Measurements from ENCODE around the gene IGLL1.
"Not testable (repeated sequence)": the region's sequence is repeated elsewhere in the genome, so short reads cannot be mapped to it uniquely, and the experiment has no call there.

IGLL1 gene

GRCh38 chr22:23579870-23580575, at the start of gene IGLL1:
IGLL1 (minus strand) TSS chr22:23580290; CDS start chr22:23580190, 100 bp downstream.
- no peak for DNase-seq (ENCODE audit: low read depth, low spot score)

DNA sequence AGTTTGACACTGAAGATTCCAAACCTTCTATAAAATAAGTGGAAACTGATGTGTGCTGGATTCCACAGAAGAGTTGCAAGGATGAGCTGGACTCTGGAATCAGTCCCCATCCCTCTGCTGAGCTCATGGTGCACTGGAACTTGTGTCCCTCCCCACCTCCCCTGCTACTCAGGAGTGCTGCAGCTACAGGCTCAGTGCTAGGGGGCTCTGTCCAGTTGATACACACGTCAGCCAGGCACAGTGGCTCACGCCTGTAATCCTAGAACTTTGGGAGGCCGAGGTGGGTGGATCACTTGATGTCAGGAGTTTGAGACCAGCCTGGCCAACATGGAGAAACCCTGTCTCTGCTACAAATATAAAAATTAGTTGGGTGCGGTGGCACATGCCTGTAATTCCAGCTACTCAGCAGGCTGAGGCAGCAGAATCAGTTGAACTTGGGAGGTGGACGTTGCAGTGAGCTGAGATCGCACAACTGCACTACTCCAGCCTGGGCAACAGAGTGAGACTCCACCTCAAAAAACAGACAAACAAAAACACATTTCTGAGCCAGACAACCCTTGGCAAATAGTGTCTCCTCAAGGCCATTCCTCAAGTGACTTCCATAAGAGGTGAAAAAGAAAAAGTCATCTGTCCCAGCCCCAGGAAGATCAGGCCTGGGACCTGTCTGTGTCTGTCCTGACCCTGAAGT, 48.1 kb upstream of the IGLL1 start:
- not testable (repeated sequence) for DNase-seq (ENCODE audit: low read depth, low spot score)

GRCh38 chr22:23627401-23628055, 47.4 kb upstream of the IGLL1 start:
- DNase-seq (ENCODE audit: low read depth, low spot score) = peak; percentile 58

DNA sequence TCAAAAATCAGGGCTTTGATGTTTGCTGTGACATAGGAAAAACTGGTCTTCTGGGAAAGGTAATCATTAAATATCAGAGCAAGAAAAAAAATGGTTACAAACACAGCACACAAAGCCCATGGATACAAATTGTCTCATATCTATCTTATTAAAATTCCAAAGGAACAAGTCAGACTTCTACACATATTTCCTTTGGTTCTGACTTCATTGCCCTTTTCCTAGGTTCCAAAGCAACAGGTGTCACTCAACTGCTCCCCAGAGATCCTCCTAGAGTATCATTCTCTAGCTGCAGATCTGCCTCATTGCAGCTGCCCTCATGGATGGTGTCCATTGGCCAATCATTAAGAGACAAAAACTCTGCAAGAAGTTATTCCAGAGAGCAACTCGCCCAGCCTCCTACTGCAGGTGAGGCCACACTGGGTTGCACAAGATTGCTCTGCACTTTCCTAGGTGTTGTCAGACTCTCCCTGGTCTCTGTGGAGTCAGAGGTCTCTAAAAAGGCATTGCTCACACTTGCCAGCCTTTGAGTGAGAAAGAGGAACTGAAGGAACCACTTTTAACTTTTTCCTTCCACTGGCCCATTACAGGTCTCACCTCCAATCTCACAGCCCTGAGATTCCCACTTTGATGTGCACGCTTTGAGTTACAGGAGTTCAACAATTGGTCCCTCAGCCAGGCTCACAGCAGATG, 46.3 kb upstream of the IGLL1 start:
- DNase-seq (ENCODE audit: low read depth, low spot score) = no peak

DNA sequence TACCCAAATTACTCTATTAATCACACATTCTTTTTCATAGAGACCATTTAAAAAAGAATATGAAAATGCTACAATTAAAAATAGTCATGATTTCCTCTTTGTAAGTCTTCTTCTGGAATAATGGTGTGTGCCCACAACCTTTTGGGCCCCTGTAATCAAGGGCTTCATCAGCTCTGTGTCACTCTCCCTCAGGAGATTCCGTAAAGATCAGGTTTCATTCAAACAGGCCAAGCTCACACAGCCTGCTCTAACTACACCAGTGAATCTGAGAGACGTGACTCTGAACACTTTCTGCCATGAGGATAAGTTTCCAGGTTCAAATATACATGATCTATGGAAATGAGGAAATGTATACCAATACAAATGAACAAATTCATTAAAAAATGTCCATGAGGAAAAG, 42.5 kb upstream of the IGLL1 start:
- DNase-seq (ENCODE audit: low read depth, low spot score) = no peak

GRCh38 chr22:23621916-23622315, 41.8 kb upstream of the IGLL1 start:
- DNase-seq (ENCODE audit: low read depth, low spot score) = not testable (repeated sequence)

DNA sequence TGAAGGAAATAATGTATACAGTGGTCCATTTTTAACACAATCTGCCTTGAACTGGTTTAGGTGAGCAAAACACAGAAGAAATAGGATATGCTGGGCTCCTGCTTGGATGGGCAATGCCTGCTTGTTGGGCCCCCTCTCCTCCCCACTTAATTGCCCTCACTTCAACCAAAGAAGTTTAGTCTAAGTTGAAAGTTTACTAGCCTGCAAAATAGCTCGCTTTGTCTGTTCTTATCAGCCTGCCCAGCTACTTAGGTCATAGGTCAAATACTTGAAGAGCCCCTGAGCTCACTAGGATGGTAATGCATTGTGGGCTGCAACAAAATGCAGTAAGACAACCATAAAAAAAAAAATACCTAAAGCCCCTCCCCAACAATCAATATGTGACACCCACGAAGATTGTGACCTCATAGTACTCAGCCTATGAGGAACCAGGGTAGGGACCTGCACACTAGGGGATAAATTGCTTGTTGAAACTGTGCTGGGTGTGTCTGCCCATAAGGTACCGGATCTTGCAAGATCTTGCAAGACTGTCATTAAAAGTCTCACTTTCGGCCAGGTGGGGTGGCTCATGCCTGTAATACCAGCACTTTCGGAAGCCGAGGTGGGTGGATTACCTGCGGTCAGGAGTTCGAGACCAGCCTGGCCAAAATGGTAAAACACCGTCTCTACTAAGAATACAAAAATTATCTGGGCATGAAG, 41.1 kb upstream of the IGLL1 start:
- no peak for DNase-seq (ENCODE audit: low read depth, low spot score)

- no peak for DNase-seq (ENCODE audit: low read depth, low spot score)
Observed at GRCh38 chr22:23613193-23613972, 33.3 kb upstream of the IGLL1 start.

- DNase-seq (ENCODE audit: low read depth, low spot score) = no peak
Observed at GRCh38 chr22:23609983-23610781, 30.1 kb upstream of the IGLL1 start.

GRCh38 chr22:23608583-23608982, 28.5 kb upstream of the IGLL1 start:
- peak; percentile 70 for DNase-seq (ENCODE audit: low read depth, low spot score)

GRCh38 chr22:23606204-23607131, 26.4 kb upstream of the IGLL1 start:
- no peak for DNase-seq (ENCODE audit: low read depth, low spot score)

GRCh38 chr22:23604939-23605712, 25.0 kb upstream of the IGLL1 start:
- DNase-seq (ENCODE audit: low read depth, low spot score) = no peak

- DNase-seq (ENCODE audit: low read depth, low spot score) = no peak
Observed at GRCh38 chr22:23603266-23603665, 23.2 kb upstream of the IGLL1 start.

- no peak for DNase-seq (ENCODE audit: low read depth, low spot score)
Observed at GRCh38 chr22:23598805-23599518, 18.9 kb upstream of the IGLL1 start.

DNA sequence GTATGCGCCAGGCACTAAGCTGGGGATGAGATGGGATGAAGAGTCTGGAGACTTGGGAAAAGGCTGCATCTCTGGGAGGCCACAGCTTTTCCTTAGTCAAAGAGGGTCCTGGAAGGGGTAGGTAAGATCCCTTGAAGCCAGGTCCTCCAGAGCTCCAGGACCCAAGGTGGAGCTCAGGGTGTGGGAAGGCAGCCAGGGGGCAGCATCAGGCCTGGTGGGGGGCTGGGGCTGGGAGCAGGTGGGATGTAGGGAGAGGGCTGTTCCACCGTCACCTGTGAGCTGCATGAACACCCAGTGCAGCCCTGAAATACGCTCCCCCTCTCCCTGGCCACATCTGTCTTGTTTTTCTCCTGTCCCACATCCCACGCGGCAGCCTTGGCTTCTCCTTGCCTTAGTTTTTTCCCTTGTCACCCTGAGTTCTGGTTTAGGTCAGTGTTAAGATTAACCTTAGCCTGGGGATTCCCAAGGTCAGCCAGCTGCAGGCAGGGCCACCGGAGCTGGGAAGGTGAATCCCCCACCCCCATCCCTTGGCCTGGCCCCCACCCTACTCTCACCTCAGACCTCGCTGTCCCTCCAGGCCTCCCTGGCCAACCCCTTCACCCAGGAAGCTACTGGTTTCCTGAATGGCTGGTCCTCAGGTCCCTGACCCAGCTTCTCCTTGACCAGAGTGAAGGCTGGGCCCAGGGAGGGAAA, 17.6 kb upstream of the IGLL1 start:
- DNase-seq (ENCODE audit: low read depth, low spot score) = not testable (repeated sequence)

GRCh38 chr22:23595904-23596303, 15.8 kb upstream of the IGLL1 start:
- not testable (repeated sequence) for DNase-seq (ENCODE audit: low read depth, low spot score)

GRCh38 chr22:23591846-23592245, 11.8 kb upstream of the IGLL1 start:
- DNase-seq (ENCODE audit: low read depth, low spot score) = no peak

Measured in ELF-1 (cell line).